Measurements from ENCODE around the gene SLC26A6. TPM values are rescaled to one million over a fixed set of nuclear protein-coding genes. Genes with fewer than 3 reads are reported as not detected.

The SLC26A6 gene
- total RNA-seq, 2 experiments from 2014 or later: 44.9 to 59.0 TPM

DNA sequence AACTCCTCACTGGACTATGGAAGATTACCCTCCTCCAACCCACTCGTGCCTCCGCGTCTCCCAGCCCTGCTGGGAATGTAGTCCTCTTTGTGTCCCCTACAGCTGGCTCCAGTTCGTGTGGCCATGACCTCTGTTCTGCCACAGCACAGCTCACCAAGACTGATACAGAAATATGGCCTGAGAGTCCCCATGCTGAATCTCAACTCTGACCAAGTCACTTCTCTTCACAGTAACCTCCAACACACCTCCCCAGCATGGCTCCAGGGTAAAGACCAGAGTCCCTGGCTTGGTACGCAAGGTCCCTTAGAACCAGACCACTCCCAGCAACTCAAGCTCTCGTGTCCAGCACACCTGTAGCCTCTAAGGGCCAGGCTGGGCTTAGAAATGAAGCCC, 37.9 kb downstream of the SLC26A6 start:
- Mint-ChIP-seq H3K36me3 (peaks cover 8% of the 10 kb centered on the region), H3K4me1 (no peaks in the 10 kb centered on the region), H3K27ac (no peak overlapping the region), H3K27me3 (peaks cover 23% of the 10 kb centered on the region), H3K4me3 (no peak overlapping the region), H3K9me3 (ENCODE audit: low read depth) (no peaks in the 10 kb centered on the region)
- DNase-seq: no peak
- no peak for ATAC-seq
- CTCF ChIA-PET: interaction anchor here (1.0 to 1.3 kb wide), 2 partner anchors 12 to 161 kb away, joined by 4 to 5 read pairs; partner anchors contain the start of gene UQCRC1

DNA sequence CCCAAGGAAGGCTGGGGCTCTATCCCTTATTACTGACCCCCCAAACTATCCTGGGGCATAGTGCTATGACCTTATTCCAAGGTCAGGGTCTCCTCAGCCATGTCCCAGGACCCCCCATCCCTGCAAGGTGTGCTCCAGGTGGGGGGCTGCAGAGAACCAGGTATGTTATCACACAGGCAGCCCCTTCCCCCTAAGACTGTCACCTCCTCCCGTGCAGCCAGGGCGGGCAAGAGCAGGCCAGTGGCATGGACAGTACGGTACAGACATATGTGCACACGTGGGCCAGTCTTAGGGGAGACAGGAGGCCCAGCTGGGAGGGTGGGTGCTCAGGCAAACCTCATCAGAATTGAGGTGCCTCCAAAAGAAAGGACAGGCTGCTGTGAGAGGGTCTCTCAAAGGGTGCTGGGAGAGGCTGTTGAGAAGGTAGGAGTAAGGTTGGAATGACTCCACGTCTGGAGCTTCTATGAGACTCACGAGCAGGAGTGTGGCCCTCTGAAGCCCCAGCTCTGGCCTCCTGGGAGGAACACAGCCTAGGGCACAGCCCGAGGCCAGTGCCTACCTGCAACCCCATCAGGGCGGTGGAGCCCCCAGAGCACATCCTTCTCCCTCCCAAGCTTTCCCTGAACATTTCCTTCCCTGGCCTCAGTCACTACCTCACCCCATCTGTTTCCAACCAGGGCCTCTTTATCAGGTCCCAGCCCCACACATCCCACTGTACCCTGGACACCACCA, 38.4 kb downstream of the SLC26A6 start:
- DNase-seq: no peak
- H3K36me3 Mint-ChIP-seq: peaks cover 8% of the 10 kb centered on the region
- H3K27me3 Mint-ChIP-seq: peaks cover 23% of the 10 kb centered on the region
- no peaks in the 10 kb centered on the region for H3K4me1 Mint-ChIP-seq
- CTCF ChIA-PET: interaction anchor here (1.0 to 1.3 kb wide), 2 partner anchors 13 to 161 kb away, joined by 4 to 5 read pairs; partner anchors contain the start of gene UQCRC1
- ATAC-seq: no peak
- no peaks in the 10 kb centered on the region for H3K9me3 Mint-ChIP-seq (ENCODE audit: low read depth)
- no peak overlapping the region for H3K4me3 Mint-ChIP-seq
- no peak overlapping the region for H3K27ac Mint-ChIP-seq

GRCh38 chr3:48596157-48596556, 39.1 kb downstream of the SLC26A6 start:
- no peak overlapping the region for H3K4me3 Mint-ChIP-seq
- CTCF ChIA-PET: no interaction called here
- ATAC-seq (no peak), DNase-seq (no peak)
- H3K27me3 Mint-ChIP-seq: peaks cover 23% of the 10 kb centered on the region
- H3K36me3 Mint-ChIP-seq: peaks cover 8% of the 10 kb centered on the region
- H3K27ac Mint-ChIP-seq: no peak overlapping the region
- no peaks in the 10 kb centered on the region for H3K9me3 Mint-ChIP-seq (ENCODE audit: low read depth)
- H3K4me1 Mint-ChIP-seq: no peaks in the 10 kb centered on the region

GRCh38 chr3:48595526-48596121, 39.6 kb downstream of the SLC26A6 start:
- peak; percentile 7 for ATAC-seq
- peaks cover 5% of the 10 kb centered on the region for H3K36me3 Mint-ChIP-seq
- no peak overlapping the region for H3K4me3 Mint-ChIP-seq
- CTCF ChIA-PET: no interaction called here
- peaks cover 25% of the 10 kb centered on the region for H3K27me3 Mint-ChIP-seq
- H3K27ac Mint-ChIP-seq: no peak overlapping the region
- no peak for DNase-seq
- H3K4me1 Mint-ChIP-seq: no peaks in the 10 kb centered on the region
- H3K9me3 Mint-ChIP-seq (ENCODE audit: low read depth): no peaks in the 10 kb centered on the region

DNA sequence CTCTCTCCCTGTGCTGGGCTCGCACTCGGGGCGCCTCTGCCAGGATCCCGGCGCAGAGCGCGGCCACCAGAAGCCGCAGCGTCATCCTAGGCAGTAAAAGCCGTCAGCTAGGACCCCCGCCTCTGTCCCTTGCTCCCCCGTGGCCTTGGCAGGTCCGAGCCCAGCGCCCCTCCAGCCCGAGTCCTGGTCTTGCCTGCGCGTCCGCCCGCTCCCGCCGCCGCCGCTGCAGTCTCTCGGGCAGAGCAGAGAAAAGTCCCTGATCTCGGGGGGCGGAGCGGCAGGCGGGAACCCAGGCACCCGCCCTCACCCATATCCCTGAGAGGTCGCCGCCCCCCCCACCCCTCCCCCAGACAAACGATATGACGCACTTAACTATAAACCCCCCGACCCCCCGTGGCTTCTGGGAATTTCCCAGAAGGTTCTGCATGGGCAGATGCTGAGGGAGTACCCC, 40.2 kb downstream of the SLC26A6 start, which contains the start of gene COL7A1:
Gene COL7A1 (minus strand): TSS at position 255 of the 451 bp plus-strand sequence. CDS start 170 bp downstream, at position 85.
- Mint-ChIP-seq H3K9me3 (ENCODE audit: low read depth) (no peaks in the 10 kb centered on the region), H3K4me1 (no peaks in the 10 kb centered on the region), H3K4me3 (no peak within 1 kb of the TSS), H3K27ac (no peak within 1 kb of the TSS), H3K27me3 (peaks cover 25% of the 10 kb centered on the region), H3K36me3 (peaks cover 3% of the 10 kb centered on the region)
- no peak for DNase-seq
- no peak for ATAC-seq
- CTCF ChIA-PET: no interaction called here

GRCh38 chr3:48594417-48595049, 40.7 kb downstream of the SLC26A6 start:
- Mint-ChIP-seq H3K4me3 (no peak overlapping the region), H3K27ac (no peak overlapping the region), H3K9me3 (ENCODE audit: low read depth) (no peaks in the 10 kb centered on the region), H3K27me3 (peaks cover 29% of the 10 kb centered on the region), H3K4me1 (no peaks in the 10 kb centered on the region), H3K36me3 (peaks cover 2% of the 10 kb centered on the region)
- DNase-seq (no peak), ATAC-seq (no peak)
- CTCF ChIA-PET: no interaction called here

- no peaks in the 10 kb centered on the region for H3K36me3 Mint-ChIP-seq
- peaks cover 36% of the 10 kb centered on the region for H3K27me3 Mint-ChIP-seq
- CTCF ChIA-PET: interaction anchor here (0.6 kb wide), 1 partner anchor 271 kb away, joined by 3 read pairs; no protein-coding TSS in a partner anchor
These were observed 41.9 kb downstream of the SLC26A6 start for GRCh38 chr3:48593337-48593736.

GRCh38 chr3:48592519-48593087, 42.7 kb downstream of the SLC26A6 start:
- ATAC-seq: no peak
- no peak overlapping the region for H3K4me3 Mint-ChIP-seq

More at GRCh38 chr3:48593337-48593736, 41.9 kb downstream of the SLC26A6 start:
- ATAC-seq (no peak), DNase-seq (no peak)
- H3K9me3 Mint-ChIP-seq (ENCODE audit: low read depth): no peaks in the 10 kb centered on the region
- H3K27ac Mint-ChIP-seq: no peak overlapping the region
- no peaks in the 10 kb centered on the region for H3K4me1 Mint-ChIP-seq
- H3K4me3 Mint-ChIP-seq: no peak overlapping the region

GRCh38 chr3:48591886-48592518, 43.3 kb downstream of the SLC26A6 start:
- Mint-ChIP-seq H3K4me3 (no peak overlapping the region), H3K4me1 (no peaks in the 10 kb centered on the region), H3K36me3 (no peaks in the 10 kb centered on the region), H3K9me3 (ENCODE audit: low read depth) (no peaks in the 10 kb centered on the region), H3K27ac (no peak overlapping the region), H3K27me3 (peaks cover 36% of the 10 kb centered on the region)
- CTCF ChIA-PET: no interaction called here
- DNase-seq (no peak), ATAC-seq (no peak)

More at GRCh38 chr3:48592519-48593087, 42.7 kb downstream of the SLC26A6 start:
- Mint-ChIP-seq H3K36me3 (no peaks in the 10 kb centered on the region), H3K27ac (no peak overlapping the region), H3K27me3 (peaks cover 36% of the 10 kb centered on the region), H3K4me1 (no peaks in the 10 kb centered on the region), H3K9me3 (ENCODE audit: low read depth) (no peaks in the 10 kb centered on the region)
- DNase-seq: no peak
- CTCF ChIA-PET: interaction anchor here (0.6 kb wide), 1 partner anchor 271 kb away, joined by 3 read pairs; no protein-coding TSS in a partner anchor

DNA sequence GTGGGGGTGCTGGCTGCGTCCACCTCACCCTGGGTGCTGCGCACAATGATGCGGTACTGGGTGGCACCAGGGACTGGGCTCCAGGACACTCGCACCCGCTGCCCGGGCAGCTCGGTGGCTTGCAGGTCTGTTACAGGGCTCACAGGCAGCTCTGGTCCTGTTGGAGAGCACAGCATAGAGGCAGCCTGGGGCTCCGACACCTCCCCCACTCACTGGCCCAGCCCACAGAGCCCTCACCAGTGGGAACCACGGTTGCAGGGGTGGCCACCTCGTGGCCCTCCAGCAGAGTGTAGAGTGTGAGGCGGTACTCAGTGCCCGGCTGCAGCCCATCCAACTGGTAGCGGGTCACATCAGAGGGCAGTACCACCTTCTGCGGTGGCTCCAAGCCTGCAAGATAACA, 43.8 kb downstream of the SLC26A6 start:
- Mint-ChIP-seq H3K27me3 (peaks cover 36% of the 10 kb centered on the region), H3K4me1 (no peaks in the 10 kb centered on the region), H3K27ac (no peak overlapping the region), H3K9me3 (ENCODE audit: low read depth) (no peaks in the 10 kb centered on the region), H3K4me3 (no peak overlapping the region), H3K36me3 (no peaks in the 10 kb centered on the region)
- CTCF ChIA-PET: no interaction called here
- ATAC-seq: no peak
- no peak for DNase-seq

GRCh38 chr3:48588230-48588629, 47.0 kb downstream of the SLC26A6 start:
- peaks cover 2% of the 10 kb centered on the region for H3K4me1 Mint-ChIP-seq
- H3K27me3 Mint-ChIP-seq: peaks cover 17% of the 10 kb centered on the region
- ATAC-seq (no peak), DNase-seq (no peak)
- H3K4me3 Mint-ChIP-seq: no peak overlapping the region
- CTCF ChIA-PET: no interaction called here
- H3K27ac Mint-ChIP-seq: no peak overlapping the region
- no peaks in the 10 kb centered on the region for H3K9me3 Mint-ChIP-seq (ENCODE audit: low read depth)
- no peaks in the 10 kb centered on the region for H3K36me3 Mint-ChIP-seq

DNA sequence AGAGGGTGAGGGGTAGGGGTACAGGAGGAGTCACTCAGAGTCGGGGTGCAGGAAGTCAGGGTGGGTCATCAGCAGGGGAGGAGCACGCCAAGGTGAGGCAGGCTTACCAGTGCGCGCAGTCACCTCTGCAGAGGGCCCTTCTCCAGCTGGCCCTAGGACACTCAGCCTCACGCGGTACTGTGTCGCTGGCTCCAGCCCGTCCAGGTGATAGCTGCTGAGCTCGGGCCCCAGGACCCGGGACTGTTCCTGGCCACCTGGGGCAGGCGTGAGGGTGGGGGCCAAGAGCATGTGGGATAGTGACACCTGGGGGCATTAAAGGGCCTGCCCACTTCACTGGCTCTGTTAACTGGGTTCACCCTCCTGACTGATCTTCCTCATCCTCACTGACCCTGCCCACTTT, 47.6 kb downstream of the SLC26A6 start:
- Mint-ChIP-seq H3K4me3 (no peak overlapping the region), H3K36me3 (no peaks in the 10 kb centered on the region), H3K27ac (no peak overlapping the region), H3K9me3 (ENCODE audit: low read depth) (no peaks in the 10 kb centered on the region), H3K4me1 (peaks cover 2% of the 10 kb centered on the region), H3K27me3 (peaks cover 13% of the 10 kb centered on the region)
- DNase-seq (no peak), ATAC-seq (no peak)
- CTCF ChIA-PET: no interaction called here

DNA sequence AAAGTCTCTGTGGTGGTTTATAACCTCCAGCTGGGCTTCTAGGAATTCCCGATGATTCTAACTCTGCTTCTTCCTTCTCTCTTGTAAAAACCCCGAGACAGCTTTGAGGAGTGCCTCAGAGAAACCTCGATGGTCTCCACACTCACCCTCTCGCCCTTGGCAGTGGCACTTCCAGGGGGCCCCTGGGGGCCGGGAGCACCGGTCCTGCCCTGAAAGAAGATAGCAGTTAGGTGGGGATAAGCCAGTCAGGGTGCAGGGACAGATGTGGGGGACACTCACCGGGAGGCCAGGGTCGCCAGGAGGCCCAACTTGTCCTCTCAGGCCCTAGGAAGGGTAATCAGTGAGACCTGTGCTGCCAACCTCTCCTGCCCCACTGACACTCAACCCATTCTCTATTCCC, 49.9 kb downstream of the SLC26A6 start:
- H3K4me3 Mint-ChIP-seq: no peak overlapping the region
- CTCF ChIA-PET: no interaction called here
- peaks cover 2% of the 10 kb centered on the region for H3K4me1 Mint-ChIP-seq
- H3K27me3 Mint-ChIP-seq: peaks cover 10% of the 10 kb centered on the region
- DNase-seq (no peak), ATAC-seq (no peak)
- H3K27ac Mint-ChIP-seq: no peak overlapping the region
- no peaks in the 10 kb centered on the region for H3K36me3 Mint-ChIP-seq
- H3K9me3 Mint-ChIP-seq (ENCODE audit: low read depth): no peaks in the 10 kb centered on the region

All from activated CD8-positive, alpha-beta memory T cell treated with anti-CD3 and anti-CD28 coated beads, Interleukin-2, amount 10 ng/mL, durations not matched to agents 7 days and 5 days (primary cell).